GM12891 (cell line): ENCODE data around the gene NDEL1.
A peak's percentile ranks its signal among the peaks of the same experiment; 100 is the strongest.

ENCODE experiments used
- DNase-seq: peaks from one replicate; pipeline ENCODE4 v3.0.0; 2011; ENCODE audit warnings: low spot score; ENCODE audit not compliant: insufficient read length
- FAIRE-seq: peaks from 2 replicates; lab custom pipeline; 2011; peaks lifted over from hg19 to GRCh38; lab: Jason Lieb, UNC
- PAX5 ChIP-seq: IDR thresholded peaks from 2 replicates; pipeline ENCODE4 v1.6.1; 2011; ENCODE audit warnings: low read length, moderate library complexity, mild to moderate bottlenecking; ENCODE audit not compliant: insufficient read depth, severe bottlenecking
- POLR2A ChIP-seq: IDR thresholded peaks from 2 replicates; pipeline ENCODE4 v1.6.1; 2011; ENCODE audit warnings: low read depth, low read length, control low read depth
- POLR2AphosphoS5 ChIP-seq: IDR thresholded peaks from 2 replicates; pipeline ENCODE4 v1.6.1; 2011; ENCODE audit warnings: low read depth, low read length, control low read depth
- POU2F2 ChIP-seq: IDR thresholded peaks from 2 replicates; pipeline ENCODE4 v1.6.1; 2011; ENCODE audit warnings: low read depth, mild to moderate bottlenecking, control low read depth, low read length, moderate library complexity
- SPI1 ChIP-seq: IDR thresholded peaks from 2 replicates; pipeline ENCODE4 v1.6.1; 2011; ENCODE audit warnings: low read depth, low read length, control low read depth
- TAF1 ChIP-seq: IDR thresholded peaks from 2 replicates; pipeline ENCODE4 v1.6.1; 2011; ENCODE audit warnings: low read depth, low read length, control low read depth

NDEL1 gene

GRCh38 chr17:8475227-8475626 is 39.5 kb downstream of the NDEL1 start:
- no peak for DNase-seq
- FAIRE-seq = no peak
- TF ChIP-seq POLR2AphosphoS5 (no peak), PAX5 (no peak), SPI1 (no peak), TAF1 (no peak), POLR2A (no peak), POU2F2 (no peak)

DNA sequence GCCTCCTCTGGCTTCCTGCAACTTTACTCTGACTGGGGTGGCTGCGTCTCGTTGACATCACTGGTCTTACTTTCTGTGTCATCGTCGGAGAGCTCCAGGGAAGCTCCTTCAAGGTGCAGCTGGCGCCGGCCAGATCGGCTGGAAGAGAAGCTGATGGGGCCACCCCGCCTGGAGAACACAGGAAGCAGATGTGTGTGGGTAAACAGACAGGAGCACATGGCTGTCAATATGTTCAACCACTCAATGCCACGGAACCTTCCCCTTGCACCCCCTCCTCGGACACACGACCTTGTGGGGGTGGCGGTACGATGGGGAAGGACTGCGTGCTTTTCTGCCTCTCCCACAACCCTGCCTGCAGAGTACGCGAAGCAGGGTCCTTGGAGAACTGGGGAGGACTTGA is 40.1 kb downstream of the NDEL1 start:
- DNase-seq (no peak), FAIRE-seq (no peak)
- TF ChIP-seq TAF1 = no peak
- TF ChIP-seq PAX5 = no peak
- TF ChIP-seq POU2F2 = no peak
- no peak for TF ChIP-seq POLR2AphosphoS5
- no peak for TF ChIP-seq POLR2A
- TF ChIP-seq SPI1 = no peak

DNA sequence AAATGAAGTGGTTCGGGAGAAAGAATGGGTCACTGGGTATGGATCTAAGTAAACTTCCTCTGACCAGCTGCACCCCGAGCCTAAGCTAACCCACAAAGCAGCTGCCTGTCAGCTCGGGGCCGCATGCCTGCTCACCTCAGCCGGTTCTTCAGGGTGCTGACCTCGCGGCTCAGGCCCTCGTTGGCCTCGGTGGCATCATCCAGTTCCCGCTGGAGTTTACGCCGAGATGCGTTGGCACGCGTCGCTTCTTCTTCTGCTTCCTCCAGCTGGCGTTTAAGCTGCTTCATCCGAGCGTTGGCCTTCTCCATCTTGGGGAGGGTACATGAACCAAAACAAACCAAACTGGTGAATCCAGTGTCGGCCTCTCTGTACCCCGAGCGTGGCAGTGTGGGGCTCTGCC is 41.1 kb downstream of the NDEL1 start:
- no peak for DNase-seq
- no peak for FAIRE-seq
- 0 out of 2 replicates have a peak, but pooled peaks have one; percentile 24 for TF ChIP-seq POLR2AphosphoS5
- no peak for TF ChIP-seq POLR2A

- no peak for FAIRE-seq
- DNase-seq = no peak
- TF ChIP-seq POLR2AphosphoS5 (no peak), TAF1 (no peak), PAX5 (no peak), POLR2A (no peak), SPI1 (no peak), POU2F2 (no peak)
Observed at GRCh38 chr17:8477171-8477570, 41.5 kb downstream of the NDEL1 start.

- TF ChIP-seq POU2F2 = no peak
- no peak for TF ChIP-seq POLR2AphosphoS5
- TF ChIP-seq POLR2A = 0 out of 2 replicates have a peak, but pooled peaks have one; percentile 6
- TF ChIP-seq TAF1 = no peak
- TF ChIP-seq SPI1 = no peak
- no peak for TF ChIP-seq PAX5
- DNase-seq (no peak), FAIRE-seq (no peak)
Observed at GRCh38 chr17:8477715-8478441, 42.2 kb downstream of the NDEL1 start.

- TF ChIP-seq SPI1 = no peak
- no peak for TF ChIP-seq PAX5
- no peak for TF ChIP-seq POLR2AphosphoS5
- TF ChIP-seq POU2F2 = no peak
- no peak for TF ChIP-seq TAF1
- no peak for TF ChIP-seq POLR2A
- FAIRE-seq = no peak
- DNase-seq = no peak
Observed at GRCh38 chr17:8479431-8479947, 43.8 kb downstream of the NDEL1 start.

DNA sequence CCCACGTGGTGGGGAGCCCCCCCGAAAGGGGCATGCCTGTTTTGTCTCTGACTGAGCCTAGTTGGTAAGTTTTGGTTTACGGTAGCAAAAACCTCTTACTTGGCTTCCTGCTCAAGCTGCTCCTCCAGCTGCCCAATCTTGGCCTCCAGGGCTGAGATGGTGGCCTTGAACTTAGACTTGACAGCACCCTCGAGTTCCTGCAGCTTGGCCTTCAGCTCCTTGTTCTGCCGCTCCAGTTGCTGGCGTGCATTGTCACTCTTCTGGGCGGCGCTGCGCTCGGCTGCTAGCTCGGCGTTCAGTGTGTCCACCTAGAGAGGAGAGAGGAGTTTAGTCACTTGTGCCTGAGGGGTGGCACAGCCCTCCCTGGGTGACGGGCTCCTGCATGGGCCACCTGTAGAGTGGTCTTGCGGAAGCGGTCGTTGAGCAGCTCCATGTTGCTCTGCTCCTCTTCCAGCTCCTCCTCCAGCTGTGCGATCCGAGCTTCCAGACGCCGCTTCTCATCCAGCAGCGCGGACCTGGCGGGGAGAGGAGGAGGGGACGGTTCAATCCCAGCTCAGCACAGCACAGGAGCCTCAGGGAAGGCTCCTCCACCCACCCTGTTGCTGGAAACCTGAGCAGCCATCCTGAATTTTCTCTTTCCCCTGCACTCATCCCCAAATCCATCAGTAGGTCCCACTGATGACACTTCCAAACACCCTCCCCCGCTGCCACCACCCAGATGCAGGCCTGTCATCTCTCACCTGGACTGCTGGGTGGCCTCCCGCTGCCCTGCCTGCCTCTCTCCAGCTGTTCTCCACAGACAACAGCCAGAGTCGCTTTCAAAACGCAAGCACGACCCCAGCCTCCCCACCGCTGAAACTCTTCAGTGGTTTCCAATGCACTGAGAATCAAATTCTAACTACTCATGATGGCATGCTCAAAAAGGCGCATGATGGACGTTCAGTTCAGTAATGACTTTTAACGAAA is 44.6 kb downstream of the NDEL1 start:
- no peak for TF ChIP-seq POU2F2
- TF ChIP-seq POLR2AphosphoS5 = no peak
- no peak for TF ChIP-seq TAF1
- DNase-seq = no peak
- no peak for FAIRE-seq

DNA sequence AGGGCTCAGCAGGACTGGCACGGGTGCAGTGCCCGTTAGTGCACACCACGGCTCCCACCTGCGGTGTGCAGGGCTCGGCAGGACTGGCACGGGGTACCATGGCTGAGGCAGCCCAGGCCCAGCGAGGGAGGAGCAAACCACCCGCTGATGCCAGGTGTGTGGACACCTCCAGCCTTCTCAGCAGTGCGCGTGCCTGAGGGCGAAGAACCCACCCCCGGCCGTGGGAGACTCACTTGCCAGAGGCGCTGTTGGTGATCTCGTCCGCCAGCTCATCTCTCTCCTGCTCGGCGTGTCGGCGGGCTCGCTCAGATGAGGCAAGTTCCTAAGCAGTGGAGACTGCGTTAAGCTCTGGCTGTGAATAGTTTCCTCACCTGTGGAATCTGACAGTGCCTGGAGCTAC is 45.4 kb downstream of the NDEL1 start:
- no peak for DNase-seq
- no peak for TF ChIP-seq POLR2AphosphoS5
- TF ChIP-seq PAX5 = no peak
- TF ChIP-seq POU2F2 = no peak
- no peak for TF ChIP-seq SPI1
- TF ChIP-seq TAF1 = no peak
- TF ChIP-seq POLR2A = no peak
- FAIRE-seq = no peak

GRCh38 chr17:8481703-8482102 is 46.0 kb downstream of the NDEL1 start:
- TF ChIP-seq PAX5 (no peak), SPI1 (no peak), POU2F2 (no peak), TAF1 (no peak), POLR2AphosphoS5 (no peak), POLR2A (no peak)
- FAIRE-seq = no peak
- no peak for DNase-seq

DNA sequence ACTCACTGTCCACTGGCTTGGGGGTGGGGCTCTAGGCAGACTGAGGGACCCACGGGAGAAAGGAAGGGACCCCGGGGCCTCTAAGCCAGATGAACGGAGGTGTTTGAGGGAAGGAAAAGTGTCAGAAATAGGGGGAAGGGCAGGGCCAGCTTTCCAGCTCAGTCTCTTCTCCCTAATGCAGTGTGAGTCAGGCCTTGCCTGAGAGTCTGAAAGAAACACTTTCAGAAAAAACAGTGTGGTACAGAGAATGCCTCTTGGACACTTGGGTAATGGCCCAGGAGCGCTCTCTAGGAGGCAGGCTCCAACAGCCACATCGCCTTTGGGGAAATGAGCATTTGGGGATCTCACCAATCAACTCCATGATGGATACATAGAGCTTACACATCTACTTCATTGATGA is 46.9 kb downstream of the NDEL1 start:
- no peak for DNase-seq
- no peak for FAIRE-seq
- TF ChIP-seq POLR2AphosphoS5 (no peak), POU2F2 (no peak)
